GM08714 (cell line): ENCODE measurements around the gene CAAP1.

Experiments used
- H3K4me3 ChIP-seq: fragments of 200-500 bp; sonication (Bioruptor generic); 2 replicates; pipeline ENCODE4 v1.5.1; 2014; ENCODE audit warnings: mild to moderate bottlenecking, low read length, inconsistent platforms
- ZNF274 ChIP-seq: IDR thresholded peaks from 2 replicates; pipeline ENCODE4 v1.6.1; 2012; ENCODE audit warnings: mild to moderate bottlenecking, low read depth, low read length

Gene CAAP1

GRCh38 chr9:26892251-26893029 is at the start of gene CAAP1:
Gene CAAP1 (minus strand): TSS chr9:26892802. CDS start chr9:26892715, 87 bp downstream.
- H3K4me3 ChIP-seq = peak within 1 kb of the TSS; percentile 81
- no peak for TF ChIP-seq ZNF274

- TF ChIP-seq ZNF274 = no peak
- no peak overlapping the region for H3K4me3 ChIP-seq
Observed at GRCh38 chr9:26940779-26941178, 48.2 kb upstream of the CAAP1 start.

GRCh38 chr9:26939955-26940711 is 47.5 kb upstream of the CAAP1 start:
- no peak for TF ChIP-seq ZNF274
- no peak overlapping the region for H3K4me3 ChIP-seq

- no peak for TF ChIP-seq ZNF274
- no peak overlapping the region for H3K4me3 ChIP-seq
Observed at GRCh38 chr9:26937816-26938371, 45.3 kb upstream of the CAAP1 start.

GRCh38 chr9:26935847-26936246 is 43.2 kb upstream of the CAAP1 start:
- H3K4me3 ChIP-seq = no peak overlapping the region
- no peak for TF ChIP-seq ZNF274

- no peak overlapping the region for H3K4me3 ChIP-seq
- TF ChIP-seq ZNF274 = no peak
Observed at GRCh38 chr9:26928902-26929495, 36.4 kb upstream of the CAAP1 start.

- TF ChIP-seq ZNF274 = no peak
- no peak overlapping the region for H3K4me3 ChIP-seq
Observed at GRCh38 chr9:26925609-26926008, 33.0 kb upstream of the CAAP1 start.

GRCh38 chr9:26919698-26920097 is 27.1 kb upstream of the CAAP1 start:
- H3K4me3 ChIP-seq = no peak overlapping the region
- TF ChIP-seq ZNF274 = no peak

- no peak overlapping the region for H3K4me3 ChIP-seq
- TF ChIP-seq ZNF274 = no peak
Observed at GRCh38 chr9:26913138-26913668, 20.6 kb upstream of the CAAP1 start.

- no peak for TF ChIP-seq ZNF274
Observed at GRCh38 chr9:26904671-26905070, 12.1 kb upstream of the CAAP1 start.

GRCh38 chr9:26904070-26904469 is 11.5 kb upstream of the CAAP1 start:
- no peak for TF ChIP-seq ZNF274
- H3K4me3 ChIP-seq = no peak overlapping the region

More at GRCh38 chr9:26904671-26905070, 12.1 kb upstream of the CAAP1 start:
- H3K4me3 ChIP-seq = no peak overlapping the region

- no peak for TF ChIP-seq ZNF274
- H3K4me3 ChIP-seq = peak overlapping the region; percentile 81
Observed at GRCh38 chr9:26893030-26893676, 551 bp upstream of the CAAP1 start.

- no peak for TF ChIP-seq ZNF274
- peak overlapping the region; percentile 81 for H3K4me3 ChIP-seq
Observed at GRCh38 chr9:26891726-26892125, 876 bp downstream of the CAAP1 start.

GRCh38 chr9:26888271-26888670 is 4.3 kb downstream of the CAAP1 start:
- no peak for TF ChIP-seq ZNF274
- no peak overlapping the region for H3K4me3 ChIP-seq
